Fibroblast of lung (primary cell): ENCODE measurements around the gene RREB1. TPM values are rescaled to one million over a fixed set of nuclear protein-coding genes. Genes with fewer than 3 reads are reported as not detected.
"Not testable (repeated sequence)": the region's sequence is repeated elsewhere in the genome, so short reads cannot be mapped to it uniquely, and the experiment has no call there.

ENCODE experiments used
- DNase-seq, 2 donors: peaks; one replicate each; pipeline versions ENCODE4 v3.0.0 to v3.0.0-alpha.2; 2010; ENCODE audit warnings: low read depth in 2 of 2
- H2AFZ ChIP-seq: 2 replicates; pipeline ENCODE4 v1.5.1; 2012; ENCODE audit warnings: low read length, control low read depth, inconsistent platforms
- H3K27ac ChIP-seq: 2 replicates; pipeline ENCODE4 v1.5.1; 2011; ENCODE audit warnings: low read length, control low read depth; ENCODE audit not compliant: insufficient read depth
- H3K27me3 ChIP-seq: 2 replicates; pipeline ENCODE4 v1.5.1; 2011; ENCODE audit warnings: mild to moderate bottlenecking, low read length; ENCODE audit not compliant: control insufficient read depth, insufficient read depth
- H3K36me3 ChIP-seq: 2 replicates; pipeline ENCODE4 v1.5.1; 2011; ENCODE audit warnings: low read length; ENCODE audit not compliant: control insufficient read depth, insufficient read depth
- H3K4me1 ChIP-seq: 2 replicates; pipeline ENCODE4 v1.5.1; 2011; ENCODE audit warnings: low read length; ENCODE audit not compliant: control insufficient read depth, insufficient read depth; ENCODE audit errors: extremely low read depth
- H3K4me2 ChIP-seq: 2 replicates; pipeline ENCODE4 v1.5.1; 2011; ENCODE audit warnings: low read length, control low read depth; ENCODE audit not compliant: insufficient read depth; ENCODE audit errors: extremely low read depth
- H3K4me3 ChIP-seq, 4 experiments: fragments of 200-600 bp in 1 of 4; sonication (generic) in 1 of 4; replicated peaks in 1 of 4; 2 replicates each; pipeline ENCODE4 v1.5.1; 2011 to 2016; ENCODE audit warnings: low read length in 4 of 4, low read depth in 3 of 4, mild to moderate bottlenecking in 3 of 4, control low read depth in 2 of 4, inconsistent platforms in 1 of 4, mixed read lengths in 1 of 4; ENCODE audit not compliant: insufficient read depth in 1 of 4; ENCODE audit errors: control extremely low read depth in 1 of 4
- H3K79me2 ChIP-seq: 2 replicates; pipeline ENCODE4 v1.5.1; 2012; ENCODE audit warnings: mild to moderate bottlenecking, low read length, inconsistent platforms; ENCODE audit not compliant: control insufficient read depth, insufficient read depth
- H3K9ac ChIP-seq: 2 replicates; pipeline ENCODE4 v1.5.1; 2011; ENCODE audit warnings: mild to moderate bottlenecking, low read length, control low read depth; ENCODE audit not compliant: insufficient read depth
- H3K9me3 ChIP-seq: 2 replicates; pipeline ENCODE4 v1.5.1; 2012; ENCODE audit warnings: low read depth, low read length; ENCODE audit not compliant: control insufficient read depth, insufficient read depth
- H4K20me1 ChIP-seq: 2 replicates; pipeline ENCODE4 v1.5.1; 2011; ENCODE audit warnings: low read length; ENCODE audit not compliant: control insufficient read depth, insufficient read depth; ENCODE audit errors: extremely low read depth
- CTCF ChIP-seq, 2 donors: IDR thresholded peaks in 1 of 2; conservative IDR thresholded peaks in 1 of 2; 1 replicate in 1 of 2; 2 replicates in 1 of 2; pipeline ENCODE4 v1.5.1; 2011 to 2012; ENCODE audit warnings: low read length in 2 of 2, control low read depth in 1 of 2, inconsistent platforms in 1 of 2, low read depth in 1 of 2, mild to moderate bottlenecking in 1 of 2
- EZH2 ChIP-seq: IDR thresholded peaks from 2 replicates; pipeline ENCODE4 v1.5.1; 2012; ENCODE audit warnings: low read length, control low read depth, mild to moderate bottlenecking; ENCODE audit errors: missing control alignments
- polyA plus RNA-seq, 2 donors: library from polyadenylated mRNA; depleted of rRNA in 1 of 2; stranded (reverse) in 1 of 2; unstranded in 1 of 2; fragments of >200 nt; gene quantifications; 2 replicates each; pipeline ENCODE4 v1.2.1, GENCODE V29; 2011 to 2012; ENCODE audit warnings: missing spikeins in 1 of 2
- total RNA-seq: library from RNA; depleted of rRNA; stranded (reverse); fragments of >200 nt; gene quantifications from 2 replicates; pipeline ENCODE4 v1.2.1, GENCODE V29; 2014

RREB1 gene
- total and polyA plus RNA-seq, 2 donors (not counting 1 experiment from before 2014, with no cell fraction given), result 2.4 to 18.8 TPM

- no peaks in the 10 kb centered on the region for H3K27me3 ChIP-seq
- peaks cover 9% of the 10 kb centered on the region for H3K4me1 ChIP-seq
- H3K79me2 ChIP-seq, result no peaks in the 10 kb centered on the region
- no peaks in the 10 kb centered on the region for H3K36me3 ChIP-seq
- H4K20me1 ChIP-seq, result no peaks in the 10 kb centered on the region
- H3K27ac ChIP-seq, result no peak overlapping the region
- H3K9ac ChIP-seq, result no peak overlapping the region
- no peaks in the 10 kb centered on the region for H3K9me3 ChIP-seq
- no peak for TF ChIP-seq EZH2
- TF ChIP-seq CTCF (conservative IDR thresholded peaks at IDR 0.05 in 1 of 2, IDR thresholded peaks at IDR 0.05 in 1 of 2; ENCODE audit: low read depth in 1 of 2, low read length in 2 of 2), result no peak
- no peak overlapping the region for H3K4me3 ChIP-seq
- no peak overlapping the region for H3K4me2 ChIP-seq
- no peak for DNase-seq
- no peak overlapping the region for H2AFZ ChIP-seq
Observed at GRCh38 chr6:7264041-7264440, 156.3 kb downstream of the RREB1 start.

DNA sequence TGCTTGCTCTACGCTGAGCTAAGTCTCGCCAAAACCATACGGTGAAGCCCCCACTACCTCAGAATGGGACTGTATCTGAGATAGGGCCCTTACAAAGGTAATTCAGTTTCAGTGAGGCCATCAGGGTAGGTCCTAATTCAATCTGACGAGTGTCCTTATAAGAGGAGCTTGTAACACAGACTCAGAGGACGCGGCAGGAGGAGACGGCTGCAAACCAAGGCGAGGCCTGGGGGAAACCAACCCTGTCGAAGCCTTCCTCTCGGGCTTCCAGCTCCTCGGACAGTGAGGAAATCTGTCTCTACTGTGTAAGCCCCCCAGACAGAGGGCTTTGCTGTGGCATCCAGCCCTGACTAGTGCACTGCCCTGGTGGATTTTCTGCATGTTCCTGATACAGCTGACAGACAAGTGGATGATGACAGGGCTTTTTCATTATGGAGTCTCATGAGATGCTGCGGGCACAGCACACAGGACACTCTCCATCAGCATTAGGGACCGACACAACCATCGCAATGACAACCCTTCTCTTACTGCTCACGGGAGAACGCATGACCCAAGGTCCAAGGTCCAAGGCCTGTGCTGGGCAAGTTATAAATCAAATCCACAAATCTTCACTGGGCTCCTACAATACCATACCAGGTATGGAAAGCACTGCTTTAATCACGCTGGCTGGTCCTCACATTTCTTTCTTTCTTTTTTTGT is 157.1 kb downstream of the RREB1 start:
- Histone ChIP-seq H3K4me2 (no peak overlapping the region), H3K9ac (no peak overlapping the region), H4K20me1 (no peaks in the 10 kb centered on the region), H3K79me2 (no peaks in the 10 kb centered on the region), H3K27ac (no peak overlapping the region), H3K36me3 (no peaks in the 10 kb centered on the region), H3K4me1 (peaks cover 9% of the 10 kb centered on the region), H3K4me3 (no peak overlapping the region), H3K9me3 (no peaks in the 10 kb centered on the region), H3K27me3 (no peaks in the 10 kb centered on the region), H2AFZ (no peak overlapping the region)
- TF ChIP-seq CTCF (conservative IDR thresholded peaks at IDR 0.05 in 1 of 2, IDR thresholded peaks at IDR 0.05 in 1 of 2; ENCODE audit: low read depth in 1 of 2, low read length in 2 of 2) (no peak), EZH2 (no peak)
- DNase-seq, result no peak

GRCh38 chr6:7265385-7265726 is 157.6 kb downstream of the RREB1 start:
- not testable (repeated sequence) for H3K36me3 ChIP-seq, H3K9ac ChIP-seq, H3K9me3 ChIP-seq

More at GRCh38 chr6:7265385-7265726, 157.6 kb downstream of the RREB1 start:
- H3K27ac ChIP-seq, H3K4me1 ChIP-seq, H3K79me2 ChIP-seq, H3K4me2 ChIP-seq, H3K4me3 ChIP-seq, H2AFZ ChIP-seq, DNase-seq, H4K20me1 ChIP-seq, H3K27me3 ChIP-seq: not testable (repeated sequence)
